Muscle of leg (tissue), 11 donors: ENCODE results near the gene CCDC28B. TPM values are rescaled to one million over a fixed set of nuclear protein-coding genes. Genes with fewer than 3 reads are reported as not detected.

ENCODE experiments used
- DNase-seq: peaks from one replicate; pipeline ENCODE4 v3.0.0; 2013
- H3K27ac ChIP-seq: one replicate; pipeline ENCODE4 v1.5.1; 2013; ENCODE audit warnings: mild to moderate bottlenecking, low read length, control low read depth
- H3K27me3 ChIP-seq: one replicate; pipeline ENCODE4 v1.6.1; 2013; ENCODE audit warnings: low read length; ENCODE audit not compliant: control insufficient read depth, insufficient read depth
- H3K36me3 ChIP-seq: one replicate; pipeline ENCODE4 v1.6.1; 2013; ENCODE audit warnings: low read length; ENCODE audit not compliant: control insufficient read depth, insufficient read depth
- H3K4me1 ChIP-seq: one replicate; pipeline ENCODE4 v1.6.1; 2013; ENCODE audit warnings: low read length; ENCODE audit not compliant: control insufficient read depth, insufficient read depth
- H3K4me3 ChIP-seq: one replicate; pipeline ENCODE4 v1.5.1; 2013; ENCODE audit warnings: low read length, control low read depth
- H3K9me3 ChIP-seq: replicated peaks from 2 replicates; pipeline ENCODE4 v1.6.1; 2013; ENCODE audit warnings: low read depth, low read length; ENCODE audit not compliant: control insufficient read depth
- WGBS: methylation state at CpG from one replicate; pipeline ENCODE4 v1.1.5; 2013; ENCODE audit warnings: missing lambda C conversion rate; ENCODE audit not compliant: insufficient coverage; 5-methylcytosine and 5-hydroxymethylcytosine counted together
- polyA plus RNA-seq, 8 donors: library from polyadenylated mRNA; unstranded; fragments of 120-200 nt; gene quantifications; one replicate each; pipeline versions ENCODE4 v1.2.1 to v1.2.3, GENCODE V29; 2013; ENCODE audit warnings: inconsistent platforms in 1 of 8, low replicate concordance in 1 of 8; ENCODE audit not compliant: insufficient read length in 8 of 8, insufficient read depth in 1 of 8
- total RNA-seq: library from RNA; stranded (reverse); fragments of 120-200 nt; gene quantifications from one replicate; pipeline ENCODE4 v1.2.4, GENCODE V29; 2013

CCDC28B gene
- total and polyA plus RNA-seq, 9 donors: 31.9 to 70.0 (median 46.8) TPM

DNA sequence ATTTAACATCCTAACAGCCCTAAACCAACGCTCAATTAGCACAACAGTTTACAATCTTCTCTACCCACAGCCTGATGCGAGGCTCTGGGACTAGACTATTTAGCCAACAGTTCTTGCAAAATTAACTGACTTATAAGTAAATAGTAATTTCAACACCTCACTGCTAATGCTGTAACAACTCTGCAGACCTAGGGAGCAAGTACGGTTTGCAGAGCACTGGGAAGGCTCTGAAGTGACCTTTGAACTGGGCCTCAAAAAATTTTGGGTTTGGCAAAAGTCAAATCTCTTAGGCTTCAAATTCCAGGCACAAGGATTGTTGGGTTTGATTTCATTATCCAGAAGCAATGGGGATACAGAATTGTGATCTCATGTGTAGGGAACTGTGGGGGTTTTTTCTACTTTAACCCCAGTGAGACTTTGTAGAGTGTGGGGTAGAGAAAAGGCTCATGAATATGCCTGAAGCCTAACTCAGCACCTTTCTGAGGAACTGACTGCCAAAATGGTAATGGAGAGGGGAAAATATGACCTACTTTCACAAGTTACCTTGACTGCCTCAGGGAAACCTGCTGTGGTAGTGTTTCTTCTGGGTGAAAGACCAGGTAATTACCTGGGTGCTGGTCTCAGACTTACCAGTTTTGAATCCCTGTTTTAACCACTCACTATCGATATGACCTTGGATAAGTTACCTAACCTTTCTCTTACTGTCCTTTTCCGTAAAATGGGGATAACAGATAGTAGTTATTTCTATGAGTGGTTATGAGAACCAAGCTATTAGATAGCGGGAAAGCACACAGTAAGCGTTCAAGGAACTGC, 21.8 kb upstream of the CCDC28B start:
- no peak for DNase-seq
- H3K27ac ChIP-seq: peak overlapping the region; percentile 98
- peaks cover 27% of the 10 kb centered on the region for H3K4me1 ChIP-seq
- H3K9me3 ChIP-seq: no peaks in the 10 kb centered on the region
- WGBS: 67% methylated on average over 3 of the region's 7 CpGs
- no peak overlapping the region for H3K4me3 ChIP-seq
- H3K36me3 ChIP-seq: peaks cover 31% of the 10 kb centered on the region
- no peaks in the 10 kb centered on the region for H3K27me3 ChIP-seq

DNA sequence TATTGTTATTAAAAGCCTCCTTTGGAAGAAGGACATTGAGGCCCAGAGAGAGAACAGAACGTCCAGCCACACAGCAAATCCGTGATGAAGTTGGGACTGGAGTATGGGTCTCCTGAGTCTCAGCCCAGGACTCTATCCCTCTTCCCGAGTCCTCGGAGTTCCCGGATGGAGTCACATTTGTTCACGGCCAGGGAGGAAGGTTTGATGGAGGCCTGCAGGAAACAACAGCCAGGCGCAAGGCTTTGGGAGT, 21.3 kb upstream of the CCDC28B start:
- H3K36me3 ChIP-seq: peaks cover 30% of the 10 kb centered on the region
- DNase-seq: no peak
- H3K4me1 ChIP-seq: peaks cover 27% of the 10 kb centered on the region
- H3K27me3 ChIP-seq: no peaks in the 10 kb centered on the region
- H3K4me3 ChIP-seq: peak overlapping the region; percentile 94
- WGBS: 13% methylated on average over 1 of the region's 7 CpGs
- peak overlapping the region; percentile 98 for H3K27ac ChIP-seq
- no peaks in the 10 kb centered on the region for H3K9me3 ChIP-seq

- peaks cover 35% of the 10 kb centered on the region for H3K36me3 ChIP-seq
- peak within 1 kb of the TSS; percentile 94 for H3K4me3 ChIP-seq
- H3K9me3 ChIP-seq: no peaks in the 10 kb centered on the region
- DNase-seq: peak; percentile 98
- no peaks in the 10 kb centered on the region for H3K27me3 ChIP-seq
- peaks cover 27% of the 10 kb centered on the region for H3K4me1 ChIP-seq
- peak within 1 kb of the TSS; percentile 98 for H3K27ac ChIP-seq
- WGBS: under 1% methylated on average over 79 of the region's 79 CpGs
Observed at GRCh38 chr1:32179443-32180185, 20.8 kb upstream of the CCDC28B start, which contains the start of gene TXLNA. Gene TXLNA, plus strand, starts transcription at chr1:32179675. Its CDS starts 671 bp downstream, at chr1:32180346.

- no peaks in the 10 kb centered on the region for H3K9me3 ChIP-seq
- peak overlapping the region; percentile 94 for H3K4me3 ChIP-seq
- H3K36me3 ChIP-seq: peaks cover 36% of the 10 kb centered on the region
- peaks cover 27% of the 10 kb centered on the region for H3K4me1 ChIP-seq
- H3K27me3 ChIP-seq: no peaks in the 10 kb centered on the region
- WGBS: 4% methylated on average over 26 of the region's 36 CpGs
- DNase-seq: peak; percentile 70
- H3K27ac ChIP-seq: peak overlapping the region; percentile 98
Observed at GRCh38 chr1:32180186-32181060, 20.0 kb upstream of the CCDC28B start.

DNA sequence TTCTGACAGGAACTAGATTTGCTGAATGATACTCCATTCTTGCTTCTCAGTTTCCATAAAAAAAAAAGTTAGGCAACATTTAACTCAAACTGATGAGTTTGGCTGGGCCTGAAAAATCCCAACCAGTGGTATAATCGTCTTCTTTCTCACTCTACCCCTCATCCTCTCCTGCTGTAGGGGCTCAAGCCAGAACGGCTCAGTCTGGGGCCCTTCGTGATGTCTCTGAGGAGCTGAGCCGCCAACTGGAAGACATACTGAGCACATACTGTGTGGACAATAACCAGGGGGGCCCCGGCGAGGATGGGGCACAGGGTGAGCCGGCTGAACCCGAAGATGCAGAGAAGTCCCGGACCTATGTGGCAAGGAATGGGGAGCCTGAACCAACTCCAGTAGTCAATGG, 19.3 kb upstream of the CCDC28B start:
- Histone ChIP-seq H3K4me3 (peak overlapping the region; percentile 94), H3K27me3 (no peaks in the 10 kb centered on the region), H3K4me1 (peaks cover 27% of the 10 kb centered on the region), H3K36me3 (peaks cover 41% of the 10 kb centered on the region), H3K27ac (peak overlapping the region; percentile 98), H3K9me3 (no peaks in the 10 kb centered on the region)
- WGBS: 60% methylated on average over 9 of the region's 9 CpGs
- no peak for DNase-seq

GRCh38 chr1:32181563-32181962, 18.8 kb upstream of the CCDC28B start:
- Histone ChIP-seq H3K27me3 (no peaks in the 10 kb centered on the region), H3K27ac (no peak overlapping the region), H3K36me3 (peaks cover 46% of the 10 kb centered on the region), H3K9me3 (no peaks in the 10 kb centered on the region), H3K4me1 (peaks cover 27% of the 10 kb centered on the region), H3K4me3 (no peak overlapping the region)
- DNase-seq: no peak
- 58% methylated on average over 4 of the region's 5 CpGs for WGBS

DNA sequence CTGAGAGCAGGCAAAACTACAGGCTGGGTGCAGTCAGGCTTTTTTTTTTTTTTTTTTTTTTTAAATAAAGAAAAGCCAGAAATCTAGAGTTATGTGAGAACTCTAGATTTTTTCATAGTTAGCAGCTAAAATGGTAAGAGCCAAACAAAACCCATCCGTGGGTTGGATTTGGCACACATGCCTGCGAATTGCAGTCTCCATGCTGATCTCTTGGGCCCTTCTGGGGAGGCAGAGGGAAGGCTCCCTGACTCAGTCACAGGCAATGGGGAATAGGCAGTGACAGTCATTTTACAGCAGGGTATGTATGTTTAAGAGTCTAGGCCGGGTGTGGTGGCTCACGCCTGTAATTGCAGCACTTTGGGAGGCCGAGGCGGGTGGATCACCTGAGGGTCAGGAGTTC, 18.3 kb upstream of the CCDC28B start:
- peaks cover 51% of the 10 kb centered on the region for H3K36me3 ChIP-seq
- no peak for DNase-seq
- H3K27ac ChIP-seq: no peak overlapping the region
- peaks cover 27% of the 10 kb centered on the region for H3K4me1 ChIP-seq
- H3K27me3 ChIP-seq: no peaks in the 10 kb centered on the region
- 83% methylated on average over 3 of the region's 6 CpGs for WGBS
- no peaks in the 10 kb centered on the region for H3K9me3 ChIP-seq
- H3K4me3 ChIP-seq: no peak overlapping the region

GRCh38 chr1:32184650-32185049, 15.7 kb upstream of the CCDC28B start:
- Histone ChIP-seq H3K27ac (no peak overlapping the region), H3K9me3 (no peaks in the 10 kb centered on the region), H3K4me1 (peaks cover 20% of the 10 kb centered on the region), H3K27me3 (no peaks in the 10 kb centered on the region), H3K4me3 (no peak overlapping the region), H3K36me3 (peaks cover 74% of the 10 kb centered on the region)
- DNase-seq: no peak

- DNase-seq: no peak
- Histone ChIP-seq H3K36me3 (peaks cover 87% of the 10 kb centered on the region), H3K4me3 (no peak overlapping the region), H3K9me3 (no peaks in the 10 kb centered on the region), H3K4me1 (peaks cover 11% of the 10 kb centered on the region), H3K27me3 (no peaks in the 10 kb centered on the region), H3K27ac (no peak overlapping the region)
- 85% methylated on average over 2 of the region's 2 CpGs for WGBS
Observed at GRCh38 chr1:32186077-32186476, 14.3 kb upstream of the CCDC28B start.

GRCh38 chr1:32186491-32186890, 13.9 kb upstream of the CCDC28B start:
- no peaks in the 10 kb centered on the region for H3K27me3 ChIP-seq
- DNase-seq: no peak
- WGBS: no CpG with 5 or more reads among the region's 2 CpGs
- H3K9me3 ChIP-seq: no peaks in the 10 kb centered on the region
- peaks cover 7% of the 10 kb centered on the region for H3K4me1 ChIP-seq
- H3K4me3 ChIP-seq: no peak overlapping the region
- H3K36me3 ChIP-seq: peaks cover 87% of the 10 kb centered on the region
- no peak overlapping the region for H3K27ac ChIP-seq
